Mucosa of descending colon (tissue), 3 donors: Measurements from ENCODE around the gene ATP8A1. TPM values are rescaled to one million over a fixed set of nuclear protein-coding genes. Genes with fewer than 3 reads are reported as not detected.
A peak's percentile ranks its signal among the peaks of the same experiment; 100 is the strongest.

Source experiments
- ATAC-seq: fragments of 200-7000 bp; cut with Tn5 transposase; one replicate; pipeline ENCODE4 v1.9.1; 2020; ENCODE audit warnings: mild to moderate bottlenecking, moderate library complexity
- DNase-seq, 3 donors: peaks; one replicate each; pipeline ENCODE4 v3.0.0-alpha.2; 2020
- H3K36me3 ChIP-seq: fragments of 200-600 bp; one replicate; pipeline ENCODE4 v1.8.0; 2021; ENCODE audit warnings: low read depth, mild to moderate bottlenecking
- H3K4me1 ChIP-seq: fragments of 200-600 bp; one replicate; pipeline ENCODE4 v1.8.0; 2021; ENCODE audit warnings: low read depth, mild to moderate bottlenecking
- H3K4me3 ChIP-seq: fragments of 200-600 bp; one replicate; pipeline ENCODE4 v1.8.0; 2021; ENCODE audit warnings: mild to moderate bottlenecking
- H3K9me3 ChIP-seq: fragments of 200-600 bp; one replicate; pipeline ENCODE4 v1.8.0; 2021; ENCODE audit warnings: mild to moderate bottlenecking
- intact Hi-C, 2 donors: fragments of 100-400 bp; cut with DNase I in 1 of 2; cut with micrococcal nuclease in 1 of 2; formaldehyde crosslinking; loops; one replicate each; pipeline versions ENCODE4 v1.11.0 to v1.11.1; 2022; cut with DNase I, micrococcal nuclease
- total RNA-seq, 3 donors: library from RNA; stranded (reverse); fragmentation: NEBNext Ultra II Directional in 2 of 3; extraction: Animal tissue kit (Norgen Biotek cat#: 25700) in 2 of 3; gene quantifications; one replicate each; pipeline versions ENCODE4 v1.2.1 to v1.2.4, GENCODE V29; 2021 to 2023
- TF ChIP-seq, protein P1 (sequence below): fragments of 200-600 bp; IDR thresholded peaks from one replicate; pipeline ENCODE4 v1.8.0; 2022; ENCODE audit warnings: antibody characterized with exemption, mild to moderate bottlenecking
- donor health status: DM: no; HTN: no; CAD: no; lungs with moderate emphysema.
- donor health status: DM: no; HTN: no; CAD: no.
- donor health status: DM: no; HTN: yes; CAD: no.

The ATP8A1 gene
- total RNA-seq, 3 donors from 2014 or later = 40.3 to 92.0 (median 41.1) TPM

DNA sequence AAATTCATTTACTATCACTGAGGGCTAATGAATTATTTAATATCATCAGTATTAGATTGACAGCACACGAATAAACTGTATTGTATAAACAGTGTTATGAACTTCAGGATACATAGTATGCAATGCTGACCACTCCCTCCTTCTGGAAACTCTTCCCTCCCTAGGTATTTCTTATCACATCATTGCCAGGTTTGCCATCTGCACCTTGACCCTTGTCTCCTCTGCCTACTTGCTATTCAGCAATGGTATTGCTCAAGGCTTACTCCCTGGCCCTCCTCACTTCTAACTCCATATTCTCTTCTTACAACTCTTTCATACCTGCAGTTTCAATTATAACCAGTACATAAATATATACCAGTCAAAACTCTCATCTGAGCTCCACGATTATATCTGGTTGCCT is 38.9 kb downstream of the ATP8A1 start:
- Histone ChIP-seq H3K4me3 (no peak overlapping the region), H3K9me3 (no peaks in the 10 kb centered on the region), H3K36me3 (no peaks in the 10 kb centered on the region), H3K4me1 (peaks cover 9% of the 10 kb centered on the region)
- TF ChIP-seq, protein P1, sequence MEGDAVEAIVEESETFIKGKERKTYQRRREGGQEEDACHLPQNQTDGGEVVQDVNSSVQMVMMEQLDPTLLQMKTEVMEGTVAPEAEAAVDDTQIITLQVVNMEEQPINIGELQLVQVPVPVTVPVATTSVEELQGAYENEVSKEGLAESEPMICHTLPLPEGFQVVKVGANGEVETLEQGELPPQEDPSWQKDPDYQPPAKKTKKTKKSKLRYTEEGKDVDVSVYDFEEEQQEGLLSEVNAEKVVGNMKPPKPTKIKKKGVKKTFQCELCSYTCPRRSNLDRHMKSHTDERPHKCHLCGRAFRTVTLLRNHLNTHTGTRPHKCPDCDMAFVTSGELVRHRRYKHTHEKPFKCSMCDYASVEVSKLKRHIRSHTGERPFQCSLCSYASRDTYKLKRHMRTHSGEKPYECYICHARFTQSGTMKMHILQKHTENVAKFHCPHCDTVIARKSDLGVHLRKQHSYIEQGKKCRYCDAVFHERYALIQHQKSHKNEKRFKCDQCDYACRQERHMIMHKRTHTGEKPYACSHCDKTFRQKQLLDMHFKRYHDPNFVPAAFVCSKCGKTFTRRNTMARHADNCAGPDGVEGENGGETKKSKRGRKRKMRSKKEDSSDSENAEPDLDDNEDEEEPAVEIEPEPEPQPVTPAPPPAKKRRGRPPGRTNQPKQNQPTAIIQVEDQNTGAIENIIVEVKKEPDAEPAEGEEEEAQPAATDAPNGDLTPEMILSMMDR = no peak
- peak in 1 of 3 donors; percentile 69 for DNase-seq
- intact Hi-C loops = no loop called here
- peak; percentile 99 for ATAC-seq

DNA sequence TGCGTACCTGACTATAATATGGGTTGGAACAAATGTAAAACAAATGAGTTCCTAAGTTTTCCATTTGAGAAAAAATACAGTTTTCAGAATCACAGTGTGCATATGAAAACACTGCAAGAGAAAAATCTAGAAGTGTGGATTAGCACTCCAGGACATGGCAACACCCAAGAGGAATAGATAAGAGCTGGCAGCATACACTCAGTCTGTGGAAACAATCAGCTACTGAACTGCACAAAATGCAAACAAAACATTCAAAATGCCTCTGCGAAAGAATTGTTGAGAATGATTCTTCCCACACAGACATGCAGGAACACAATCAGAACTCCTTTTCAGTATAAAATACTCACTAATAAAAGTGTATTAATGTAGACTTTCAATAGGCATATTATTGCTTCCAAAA is 39.9 kb downstream of the ATP8A1 start:
- Histone ChIP-seq H3K4me3 (no peak overlapping the region), H3K36me3 (no peaks in the 10 kb centered on the region), H3K9me3 (no peaks in the 10 kb centered on the region), H3K4me1 (peaks cover 9% of the 10 kb centered on the region)
- TF ChIP-seq, protein P1 = no peak
- peak; percentile 22 for ATAC-seq
- no peak for DNase-seq
- intact Hi-C loops = no loop called here

DNA sequence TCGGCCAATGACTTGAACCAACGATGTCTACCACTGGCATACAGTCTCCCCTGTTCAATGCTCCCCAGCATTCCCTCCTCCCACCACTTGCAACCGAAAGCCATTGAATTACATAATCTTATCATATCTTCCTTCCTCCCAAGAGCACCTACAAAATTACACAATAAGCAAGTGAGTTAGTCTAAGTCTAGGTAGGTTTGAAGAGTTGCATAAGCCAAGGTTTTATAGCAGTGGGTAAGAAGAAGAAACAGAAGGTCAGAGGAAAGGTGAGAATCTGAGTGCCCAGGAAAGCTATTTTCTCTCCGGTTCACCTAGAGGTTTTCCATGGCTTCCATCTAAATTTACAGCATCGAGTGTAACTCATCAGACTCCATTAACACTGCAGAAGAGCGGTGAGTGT is 40.3 kb downstream of the ATP8A1 start:
- no peaks in the 10 kb centered on the region for H3K9me3 ChIP-seq
- no peak for ATAC-seq
- no peaks in the 10 kb centered on the region for H3K36me3 ChIP-seq
- H3K4me1 ChIP-seq = peaks cover 9% of the 10 kb centered on the region
- H3K4me3 ChIP-seq = no peak overlapping the region
- DNase-seq = no peak
- TF ChIP-seq, protein P1 = no peak
- intact Hi-C loops = no loop called here

DNA sequence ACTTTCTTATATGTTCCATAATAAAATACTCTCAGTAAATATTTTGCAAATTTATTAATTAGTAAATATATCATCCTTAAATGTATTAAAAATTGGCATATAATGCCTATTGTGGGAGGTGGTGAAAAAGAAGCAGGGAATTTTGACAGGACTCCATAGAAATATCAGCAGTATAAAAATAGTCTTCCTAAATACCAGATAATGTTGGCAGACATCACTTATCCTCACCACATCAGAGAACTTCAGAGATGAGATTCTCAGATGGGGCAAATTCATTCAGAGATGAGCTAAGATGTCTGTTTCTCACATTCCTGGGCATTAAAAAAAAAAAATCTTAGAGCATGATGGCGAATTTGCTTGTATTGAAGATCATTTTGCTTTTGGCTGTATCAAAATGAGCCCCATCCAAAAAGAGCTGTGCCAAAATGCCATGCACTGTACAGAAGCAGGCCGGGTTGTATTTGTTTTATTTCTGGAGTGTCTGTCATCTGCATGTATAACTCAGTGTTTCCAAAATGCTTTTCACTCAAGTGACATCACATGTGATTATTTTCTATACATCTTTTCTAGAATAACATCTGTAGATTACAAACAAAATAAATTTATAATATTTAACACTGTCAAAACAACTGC is 41.7 kb downstream of the ATP8A1 start:
- H3K4me3 ChIP-seq = no peak overlapping the region
- DNase-seq (no peak), ATAC-seq (no peak)
- no peaks in the 10 kb centered on the region for H3K9me3 ChIP-seq
- intact Hi-C loops = no loop called here
- TF ChIP-seq, protein P1 = no peak
- no peaks in the 10 kb centered on the region for H3K36me3 ChIP-seq
- peaks cover 9% of the 10 kb centered on the region for H3K4me1 ChIP-seq

DNA sequence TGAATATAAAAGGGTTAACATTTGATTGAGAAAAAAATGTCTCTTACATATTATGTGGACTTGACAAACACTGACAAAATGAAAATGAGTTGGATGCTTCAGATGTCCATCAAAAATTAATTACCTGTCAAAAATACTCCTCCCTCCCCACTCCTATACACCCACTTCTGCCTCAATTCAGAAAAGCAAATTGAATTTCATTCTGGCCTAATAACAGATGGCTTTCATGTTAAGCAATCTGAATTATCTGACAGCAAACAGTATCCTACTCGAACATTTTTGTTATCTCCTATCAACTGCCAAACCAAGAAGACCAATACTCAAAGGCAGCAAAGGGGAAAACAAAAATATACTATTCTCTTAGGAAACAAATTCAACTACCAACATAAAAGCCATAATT is 44.0 kb downstream of the ATP8A1 start:
- H3K4me1 ChIP-seq = peaks cover 5% of the 10 kb centered on the region
- H3K4me3 ChIP-seq = no peak overlapping the region
- ATAC-seq (no peak), DNase-seq (no peak)
- TF ChIP-seq, protein P1 = no peak
- no peaks in the 10 kb centered on the region for H3K9me3 ChIP-seq
- H3K36me3 ChIP-seq = no peaks in the 10 kb centered on the region
- intact Hi-C loops = no loop called here

DNA sequence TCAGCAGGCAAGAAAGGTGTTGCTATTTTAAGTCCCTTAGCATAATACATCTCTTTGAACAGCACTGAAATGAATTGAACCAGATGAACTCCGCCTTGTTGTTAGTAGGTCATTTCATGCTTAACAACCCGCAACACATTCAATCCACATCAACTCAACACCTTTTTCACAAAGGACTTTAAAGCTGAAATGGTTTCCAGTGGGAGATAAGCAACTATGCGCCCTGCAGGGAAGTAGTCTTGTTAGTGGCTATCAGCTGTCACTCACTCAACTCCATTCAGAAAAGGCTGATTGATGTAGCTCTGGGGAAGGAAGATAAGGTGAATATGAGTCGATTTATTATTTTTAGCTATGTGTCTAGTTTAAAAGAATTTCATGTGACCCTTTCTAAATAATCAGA is 46.0 kb downstream of the ATP8A1 start:
- TF ChIP-seq, protein P1 = no peak
- DNase-seq (no peak), ATAC-seq (no peak)
- Histone ChIP-seq H3K36me3 (no peaks in the 10 kb centered on the region), H3K4me3 (no peak overlapping the region), H3K4me1 (no peaks in the 10 kb centered on the region), H3K9me3 (no peaks in the 10 kb centered on the region)
- intact Hi-C loops = no loop called here
